ENCODE data around the gene CYB561D2. TPM values are rescaled to one million over a fixed set of nuclear protein-coding genes. Genes with fewer than 3 reads are reported as not detected.

CYB561D2 gene
- total and polyA plus RNA-seq, 4 donors, result 18.2 to 50.8 (median 27.7) TPM

DNA sequence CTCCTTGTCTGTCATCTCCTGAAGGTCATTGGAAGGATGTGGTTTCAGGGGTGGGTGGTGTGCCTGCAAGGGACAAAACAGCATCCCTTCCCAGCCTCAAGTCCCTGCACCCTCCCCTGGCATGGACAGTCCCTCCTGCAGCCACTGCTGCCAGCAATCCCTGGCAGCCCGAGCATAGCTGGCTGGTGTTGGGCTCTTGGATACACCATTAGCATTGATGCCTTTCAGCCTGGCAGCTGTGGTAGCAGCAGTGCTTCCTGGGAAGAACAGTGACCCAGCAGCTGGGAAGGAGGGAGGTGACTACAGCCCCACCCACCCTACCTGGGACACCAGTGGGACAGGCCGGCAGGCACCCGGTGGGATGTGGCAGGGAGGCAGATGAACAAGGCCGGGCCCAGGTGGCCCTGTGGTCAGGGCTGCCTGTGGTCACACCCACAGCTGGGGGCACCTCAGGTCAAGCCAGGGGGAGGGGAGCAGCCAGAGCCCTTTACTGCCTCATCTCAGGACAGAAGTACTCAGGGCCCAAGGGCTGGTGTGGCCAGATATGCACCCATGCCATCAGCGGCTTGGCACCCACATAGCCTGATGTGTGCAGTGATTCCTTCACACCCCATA lies 41.5 kb downstream of the CYB561D2 start:
- H3K4me3 ChIP-seq, result no peak overlapping the region
- 71 to 84% methylated on average over 5 of the region's 5 CpGs for WGBS, 2 donors

DNA sequence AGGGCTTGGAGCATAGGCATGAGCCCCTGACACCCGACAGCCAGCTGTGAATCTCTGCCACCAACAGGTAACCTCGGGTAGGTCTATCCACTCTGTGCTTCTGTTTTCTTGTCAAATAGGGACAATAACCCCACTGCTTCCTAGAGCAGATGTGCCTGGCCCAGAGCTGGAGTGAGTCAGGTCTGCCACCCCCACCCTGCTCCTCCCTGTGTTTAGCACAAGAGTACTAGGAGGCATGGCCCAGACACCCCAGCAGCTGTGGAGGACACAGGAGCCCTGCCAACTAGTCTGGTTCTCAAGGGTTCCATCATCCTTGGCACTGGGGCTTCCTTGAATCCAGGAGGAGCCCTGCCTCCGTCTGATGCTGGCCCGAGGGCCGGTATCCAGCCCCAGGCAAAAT lies 42.4 kb downstream of the CYB561D2 start:
- Histone ChIP-seq H3K9ac (ENCODE audit: insufficient read depth in 1 of 2, low read length in 2 of 2) (no peak overlapping the region), H3K9me3 (ENCODE audit: control insufficient read depth in 4 of 4, insufficient read depth in 3 of 4, low read length in 3 of 4) (no peaks in the 10 kb centered on the region), H3K27me3 (ENCODE audit: control insufficient read depth in 3 of 3, insufficient read depth in 3 of 3, low read length in 2 of 3) (no peaks in the 10 kb centered on the region), H3K4me3 (no peak overlapping the region), H3K4me1 (ENCODE audit: control insufficient read depth in 5 of 5, insufficient read depth in 5 of 5, low read length in 5 of 5) (peaks cover 0 to 11% (median 9%) of the 10 kb centered on the region in 5 donors), H3K36me3 (ENCODE audit: control insufficient read depth in 4 of 4, insufficient read depth in 4 of 4, low read length in 4 of 4) (peaks cover 0 to 3% (median 0%) of the 10 kb centered on the region in 4 donors), H3K27ac (ENCODE audit: low read depth in 1 of 2, low read length in 1 of 2) (no peak overlapping the region)
- DNase-seq, result no peak
- TF ChIP-seq, protein P1, sequence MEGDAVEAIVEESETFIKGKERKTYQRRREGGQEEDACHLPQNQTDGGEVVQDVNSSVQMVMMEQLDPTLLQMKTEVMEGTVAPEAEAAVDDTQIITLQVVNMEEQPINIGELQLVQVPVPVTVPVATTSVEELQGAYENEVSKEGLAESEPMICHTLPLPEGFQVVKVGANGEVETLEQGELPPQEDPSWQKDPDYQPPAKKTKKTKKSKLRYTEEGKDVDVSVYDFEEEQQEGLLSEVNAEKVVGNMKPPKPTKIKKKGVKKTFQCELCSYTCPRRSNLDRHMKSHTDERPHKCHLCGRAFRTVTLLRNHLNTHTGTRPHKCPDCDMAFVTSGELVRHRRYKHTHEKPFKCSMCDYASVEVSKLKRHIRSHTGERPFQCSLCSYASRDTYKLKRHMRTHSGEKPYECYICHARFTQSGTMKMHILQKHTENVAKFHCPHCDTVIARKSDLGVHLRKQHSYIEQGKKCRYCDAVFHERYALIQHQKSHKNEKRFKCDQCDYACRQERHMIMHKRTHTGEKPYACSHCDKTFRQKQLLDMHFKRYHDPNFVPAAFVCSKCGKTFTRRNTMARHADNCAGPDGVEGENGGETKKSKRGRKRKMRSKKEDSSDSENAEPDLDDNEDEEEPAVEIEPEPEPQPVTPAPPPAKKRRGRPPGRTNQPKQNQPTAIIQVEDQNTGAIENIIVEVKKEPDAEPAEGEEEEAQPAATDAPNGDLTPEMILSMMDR (IDR thresholded peaks at IDR 0.05; ENCODE audit: control extremely low read depth, extremely low read depth), result no peak
- WGBS, 2 donors, result 86 to 89% methylated on average over 5 of the region's 5 CpGs
- ATAC-seq (ENCODE audit: insufficient read depth, low FRiP score), result no peak

More for the DNA sequence above, 41.5 kb downstream of the CYB561D2 start:
- TF ChIP-seq, protein P1 (IDR thresholded peaks at IDR 0.05; ENCODE audit: control extremely low read depth, extremely low read depth), result no peak
- Histone ChIP-seq H3K4me1 (ENCODE audit: control insufficient read depth in 5 of 5, insufficient read depth in 5 of 5, low read length in 5 of 5) (peaks cover 0 to 11% (median 9%) of the 10 kb centered on the region in 5 donors), H3K27me3 (ENCODE audit: control insufficient read depth in 3 of 3, insufficient read depth in 3 of 3, low read length in 2 of 3) (no peaks in the 10 kb centered on the region), H3K36me3 (ENCODE audit: control insufficient read depth in 4 of 4, insufficient read depth in 4 of 4, low read length in 4 of 4) (peaks cover 0 to 3% (median 0%) of the 10 kb centered on the region in 4 donors), H3K27ac (ENCODE audit: low read depth in 1 of 2, low read length in 1 of 2) (no peak overlapping the region), H3K9ac (ENCODE audit: insufficient read depth in 1 of 2, low read length in 2 of 2) (no peak overlapping the region), H3K9me3 (ENCODE audit: control insufficient read depth in 4 of 4, insufficient read depth in 3 of 4, low read length in 3 of 4) (no peaks in the 10 kb centered on the region)
- no peak for DNase-seq
- ATAC-seq (ENCODE audit: insufficient read depth, low FRiP score), result no peak

DNA sequence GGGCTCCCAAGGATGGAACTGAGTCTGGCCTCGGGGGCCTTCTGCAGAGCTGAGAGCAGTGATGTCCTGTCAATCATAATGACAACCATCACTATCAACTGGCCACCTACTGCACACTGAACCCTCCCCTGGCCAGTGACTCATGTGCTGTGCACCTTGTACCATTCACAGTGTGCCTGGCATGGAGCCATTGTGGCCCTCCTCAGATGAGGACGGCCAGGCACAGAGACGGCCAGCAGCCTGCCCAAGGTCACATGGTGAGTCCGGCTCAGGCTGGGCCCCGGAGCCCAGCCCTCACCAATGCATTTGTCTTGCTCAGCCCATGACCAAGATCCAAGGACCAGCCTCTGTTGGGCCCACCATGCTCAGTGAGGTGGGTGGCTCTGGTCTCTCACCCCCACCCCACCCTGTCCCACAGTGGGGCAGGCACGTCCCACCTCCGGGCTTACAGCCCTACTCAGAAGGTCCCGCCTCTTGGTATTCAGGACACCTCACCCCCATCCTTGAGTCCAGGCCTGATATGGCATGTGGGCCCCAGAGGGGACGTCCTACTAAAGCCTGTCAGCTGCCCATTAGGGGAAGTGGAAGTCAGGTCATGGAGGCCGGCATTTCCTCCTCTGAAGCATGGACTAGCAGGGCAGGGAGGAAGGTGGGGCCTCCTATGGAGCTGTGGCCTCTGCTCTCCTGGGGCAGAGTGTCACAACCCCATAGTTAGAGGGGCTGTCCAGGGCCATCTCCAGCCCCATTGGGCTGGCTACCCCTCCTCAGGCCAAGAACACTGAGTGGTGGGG lies 44.6 kb downstream of the CYB561D2 start:
- ATAC-seq (ENCODE audit: insufficient read depth, low FRiP score), result no peak
- no peak overlapping the region for H3K9ac ChIP-seq (ENCODE audit: insufficient read depth in 1 of 2, low read length in 2 of 2)

More for the DNA sequence above, 44.6 kb downstream of the CYB561D2 start:
- H3K4me3 ChIP-seq, result no peak overlapping the region
- TF ChIP-seq, protein P1 (IDR thresholded peaks at IDR 0.05; ENCODE audit: control extremely low read depth, extremely low read depth), result no peak
- H3K9me3 ChIP-seq (ENCODE audit: control insufficient read depth in 4 of 4, insufficient read depth in 3 of 4, low read length in 3 of 4), result no peaks in the 10 kb centered on the region
- 78 to 81% methylated on average over 10 of the region's 10 CpGs for WGBS, 2 donors
- DNase-seq, result no peak
- H3K4me1 ChIP-seq (ENCODE audit: control insufficient read depth in 5 of 5, insufficient read depth in 5 of 5, low read length in 5 of 5), result peaks cover 0 to 11% (median 9%) of the 10 kb centered on the region in 5 donors
- H3K27me3 ChIP-seq (ENCODE audit: control insufficient read depth in 3 of 3, insufficient read depth in 3 of 3, low read length in 2 of 3), result no peaks in the 10 kb centered on the region
- no peak overlapping the region for H3K27ac ChIP-seq (ENCODE audit: low read depth in 1 of 2, low read length in 1 of 2)
- peaks cover 0 to 3% (median 0%) of the 10 kb centered on the region in 4 donors for H3K36me3 ChIP-seq (ENCODE audit: control insufficient read depth in 4 of 4, insufficient read depth in 4 of 4, low read length in 4 of 4)

Measured in lung (tissue), 12 donors.